GM12878 (cell line): ENCODE data around the gene APOA4. TPM values are rescaled to one million over a fixed set of nuclear protein-coding genes. Genes with fewer than 3 reads are reported as not detected.

ENCODE experiments used
- BMI1 ChIP-seq: fragments of 450-650 bp; IDR thresholded peaks from 2 replicates; pipeline ENCODE4 v1.6.1; 2016; ENCODE audit warnings: mild to moderate bottlenecking, moderate library complexity, borderline replicate concordance
- DPF2 ChIP-seq: fragments of 450-650 bp; IDR thresholded peaks from 2 replicates; pipeline ENCODE4 v1.6.1; 2017; ENCODE audit warnings: mild to moderate bottlenecking
- EP300 ChIP-seq, 2 experiments: fragments of 150-350 bp in 1 of 2; IDR thresholded peaks; 2 replicates each; pipeline ENCODE4 v1.6.1; 2011 to 2012; ENCODE audit warnings: low read depth in 2 of 2, low read length in 2 of 2, borderline replicate concordance in 1 of 2, improper control_type of control experiment in 1 of 2, inconsistent platforms in 1 of 2; ENCODE audit not compliant: control insufficient read depth in 1 of 2
- MEF2A ChIP-seq: IDR thresholded peaks from 2 replicates; pipeline ENCODE4 v1.6.1; 2011; ENCODE audit warnings: low read depth, mild to moderate bottlenecking, low read length, moderate library complexity; ENCODE audit not compliant: insufficient read depth
- MXI1 ChIP-seq: fragments of 150-350 bp; IDR thresholded peaks from 2 replicates; pipeline ENCODE4 v1.6.1; 2011; ENCODE audit warnings: low read depth, mild to moderate bottlenecking, inconsistent platforms, low read length, improper control_type of control experiment
- NFYB ChIP-seq: IDR thresholded peaks from 2 replicates; pipeline ENCODE4 v1.6.1; 2011; ENCODE audit warnings: low read depth, mild to moderate bottlenecking, low read length, improper control_type of control experiment, moderate library complexity; ENCODE audit not compliant: insufficient read depth
- SPI1 ChIP-seq: IDR thresholded peaks from 2 replicates; pipeline ENCODE4 v1.6.1; 2011; ENCODE audit warnings: low read depth, mild to moderate bottlenecking, low read length, moderate library complexity, borderline replicate concordance; ENCODE audit not compliant: insufficient read depth
- TAF1 ChIP-seq: IDR thresholded peaks from 2 replicates; pipeline ENCODE4 v1.6.1; 2011; ENCODE audit warnings: mild to moderate bottlenecking, low read depth, low read length, borderline replicate concordance
- YY1 ChIP-seq: IDR thresholded peaks from 2 replicates; pipeline ENCODE4 v1.6.1; 2011; ENCODE audit warnings: low read depth, mild to moderate bottlenecking, low read length
- ZBED1 ChIP-seq: IDR thresholded peaks from 2 replicates; pipeline ENCODE4 v1.6.1; 2016; ENCODE audit warnings: borderline replicate concordance
- polyA plus RNA-seq, 11 experiments: library from polyadenylated mRNA; depleted of rRNA in 4 of 11; unstranded in 6 of 11; stranded (reverse) in 5 of 11; fragments of >200 nt; fragmentation: Nextera tagmentation in 4 of 11; fragmentation: Illumina TruSeq in 1 of 11; extraction: Ambion mirVana in 4 of 11; extraction: Trizol in 1 of 11; gene quantifications; 1 replicate in 1 of 11; 2 replicates in 10 of 11; pipeline versions ENCODE4 v1.2.1 to v1.2.3, GENCODE V29; 2011 to 2016; ENCODE audit warnings: inconsistent platforms in 2 of 11, missing spikeins in 2 of 11, low read depth in 1 of 11
- total RNA-seq, 4 experiments: library from RNA; depleted of rRNA in 3 of 4; stranded (reverse); fragments of >200 nt in 3 of 4; fragmentation: Illumina TruSeq in 1 of 4; extraction: Trizol in 1 of 4; gene quantifications; 2 replicates each; pipeline versions ENCODE4 v1.2.1 to v1.2.3, GENCODE V29; 2013 to 2021
- TF ChIP-seq, protein P1 (sequence below): IDR thresholded peaks from 2 replicates; pipeline ENCODE4 v1.6.1; 2012; ENCODE audit warnings: low read depth, low read length, improper control_type of control experiment
- TF ChIP-seq, protein P2 (sequence below): fragments of 450-650 bp; IDR thresholded peaks from 2 replicates; pipeline ENCODE4 v1.6.1; 2016; ENCODE audit warnings: mild to moderate bottlenecking, moderate library complexity, borderline replicate concordance
- TF ChIP-seq, protein P3 (sequence below), 3 experiments: IDR thresholded peaks in 2 of 3; conservative IDR thresholded peaks in 1 of 3; 2 replicates each; pipeline ENCODE4 v1.5.1; 2011; ENCODE audit warnings: low read depth in 3 of 3, low read length in 3 of 3, mild to moderate bottlenecking in 3 of 3, control low read depth in 2 of 3, moderate library complexity in 2 of 3, inconsistent platforms in 1 of 3, mixed read lengths in 1 of 3; ENCODE audit not compliant: control insufficient read depth in 2 of 3, insufficient read depth in 1 of 3; ENCODE audit errors: extremely low read depth in 1 of 3

APOA4 gene
- total and polyA plus RNA-seq, 10 of the 15 experiments (the other 5 are each of a cell fraction or from before 2014, with no cell fraction given), result not detected

DNA sequence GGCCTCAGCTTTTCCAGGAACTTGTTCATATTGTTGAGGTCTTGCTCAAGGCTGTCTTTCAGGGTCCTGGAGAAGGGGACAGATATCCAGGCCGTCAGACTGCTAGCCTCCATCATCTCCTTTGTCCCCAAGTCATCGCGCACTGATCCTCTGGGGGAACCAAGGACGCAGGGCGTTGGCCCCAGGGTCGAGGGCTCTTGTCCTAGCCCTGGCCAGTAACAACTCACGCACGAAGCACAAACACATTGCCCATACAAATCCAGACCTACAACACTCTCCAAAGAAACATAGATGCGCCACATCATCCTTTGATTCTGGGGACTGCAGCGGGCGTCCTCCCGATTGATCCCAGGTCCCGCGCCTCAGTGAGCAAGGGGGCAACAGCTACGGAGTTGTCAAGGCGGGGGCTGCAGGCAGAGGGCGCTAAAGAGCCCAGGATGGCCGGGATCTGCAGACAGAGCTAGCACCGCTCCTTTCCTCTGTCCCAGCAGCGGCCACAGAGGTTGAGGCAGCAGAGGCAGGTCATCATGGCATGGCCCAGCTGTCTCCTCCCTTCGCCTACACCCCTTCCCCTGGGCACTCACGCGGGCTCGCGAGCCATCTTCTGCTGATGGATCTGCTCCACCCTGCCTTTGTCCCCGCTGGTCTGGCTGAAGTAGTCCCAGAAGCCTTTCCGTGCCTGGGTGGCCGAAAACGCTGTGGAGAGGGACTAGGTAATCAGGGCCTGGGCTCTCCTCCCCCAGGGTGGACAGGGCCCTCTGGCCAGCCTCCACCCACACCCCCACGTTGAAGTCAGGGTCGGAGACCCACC is 31.9 kb downstream of the APOA4 start (continued):
- TF ChIP-seq MXI1 (no peak), DPF2 (no peak), YY1 (peak; percentile 79), ZBED1 (no peak), TAF1 (no peak), MEF2A (no peak), EP300 (IDR thresholded peaks at IDR 0.05; ENCODE audit: borderline replicate concordance in 1 of 2, control insufficient read depth in 1 of 2, low read depth in 2 of 2, low read length in 2 of 2) (no peak), SPI1 (no peak), NFYB (no peak), BMI1 (no peak)
- TF ChIP-seq, protein P1, sequence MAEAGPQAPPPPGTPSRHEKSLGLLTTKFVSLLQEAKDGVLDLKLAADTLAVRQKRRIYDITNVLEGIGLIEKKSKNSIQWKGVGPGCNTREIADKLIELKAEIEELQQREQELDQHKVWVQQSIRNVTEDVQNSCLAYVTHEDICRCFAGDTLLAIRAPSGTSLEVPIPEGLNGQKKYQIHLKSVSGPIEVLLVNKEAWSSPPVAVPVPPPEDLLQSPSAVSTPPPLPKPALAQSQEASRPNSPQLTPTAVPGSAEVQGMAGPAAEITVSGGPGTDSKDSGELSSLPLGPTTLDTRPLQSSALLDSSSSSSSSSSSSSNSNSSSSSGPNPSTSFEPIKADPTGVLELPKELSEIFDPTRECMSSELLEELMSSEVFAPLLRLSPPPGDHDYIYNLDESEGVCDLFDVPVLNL, result no peak
- TF ChIP-seq, protein P2, sequence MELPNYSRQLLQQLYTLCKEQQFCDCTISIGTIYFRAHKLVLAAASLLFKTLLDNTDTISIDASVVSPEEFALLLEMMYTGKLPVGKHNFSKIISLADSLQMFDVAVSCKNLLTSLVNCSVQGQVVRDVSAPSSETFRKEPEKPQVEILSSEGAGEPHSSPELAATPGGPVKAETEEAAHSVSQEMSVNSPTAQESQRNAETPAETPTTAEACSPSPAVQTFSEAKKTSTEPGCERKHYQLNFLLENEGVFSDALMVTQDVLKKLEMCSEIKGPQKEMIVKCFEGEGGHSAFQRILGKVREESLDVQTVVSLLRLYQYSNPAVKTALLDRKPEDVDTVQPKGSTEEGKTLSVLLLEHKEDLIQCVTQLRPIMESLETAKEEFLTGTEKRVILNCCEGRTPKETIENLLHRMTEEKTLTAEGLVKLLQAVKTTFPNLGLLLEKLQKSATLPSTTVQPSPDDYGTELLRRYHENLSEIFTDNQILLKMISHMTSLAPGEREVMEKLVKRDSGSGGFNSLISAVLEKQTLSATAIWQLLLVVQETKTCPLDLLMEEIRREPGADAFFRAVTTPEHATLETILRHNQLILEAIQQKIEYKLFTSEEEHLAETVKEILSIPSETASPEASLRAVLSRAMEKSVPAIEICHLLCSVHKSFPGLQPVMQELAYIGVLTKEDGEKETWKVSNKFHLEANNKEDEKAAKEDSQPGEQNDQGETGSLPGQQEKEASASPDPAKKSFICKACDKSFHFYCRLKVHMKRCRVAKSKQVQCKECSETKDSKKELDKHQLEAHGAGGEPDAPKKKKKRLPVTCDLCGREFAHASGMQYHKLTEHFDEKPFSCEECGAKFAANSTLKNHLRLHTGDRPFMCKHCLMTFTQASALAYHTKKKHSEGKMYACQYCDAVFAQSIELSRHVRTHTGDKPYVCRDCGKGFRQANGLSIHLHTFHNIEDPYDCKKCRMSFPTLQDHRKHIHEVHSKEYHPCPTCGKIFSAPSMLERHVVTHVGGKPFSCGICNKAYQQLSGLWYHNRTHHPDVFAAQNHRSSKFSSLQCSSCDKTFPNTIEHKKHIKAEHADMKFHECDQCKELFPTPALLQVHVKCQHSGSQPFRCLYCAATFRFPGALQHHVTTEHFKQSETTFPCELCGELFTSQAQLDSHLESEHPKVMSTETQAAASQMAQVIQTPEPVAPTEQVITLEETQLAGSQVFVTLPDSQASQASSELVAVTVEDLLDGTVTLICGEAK, result no peak
- TF ChIP-seq, protein P3, sequence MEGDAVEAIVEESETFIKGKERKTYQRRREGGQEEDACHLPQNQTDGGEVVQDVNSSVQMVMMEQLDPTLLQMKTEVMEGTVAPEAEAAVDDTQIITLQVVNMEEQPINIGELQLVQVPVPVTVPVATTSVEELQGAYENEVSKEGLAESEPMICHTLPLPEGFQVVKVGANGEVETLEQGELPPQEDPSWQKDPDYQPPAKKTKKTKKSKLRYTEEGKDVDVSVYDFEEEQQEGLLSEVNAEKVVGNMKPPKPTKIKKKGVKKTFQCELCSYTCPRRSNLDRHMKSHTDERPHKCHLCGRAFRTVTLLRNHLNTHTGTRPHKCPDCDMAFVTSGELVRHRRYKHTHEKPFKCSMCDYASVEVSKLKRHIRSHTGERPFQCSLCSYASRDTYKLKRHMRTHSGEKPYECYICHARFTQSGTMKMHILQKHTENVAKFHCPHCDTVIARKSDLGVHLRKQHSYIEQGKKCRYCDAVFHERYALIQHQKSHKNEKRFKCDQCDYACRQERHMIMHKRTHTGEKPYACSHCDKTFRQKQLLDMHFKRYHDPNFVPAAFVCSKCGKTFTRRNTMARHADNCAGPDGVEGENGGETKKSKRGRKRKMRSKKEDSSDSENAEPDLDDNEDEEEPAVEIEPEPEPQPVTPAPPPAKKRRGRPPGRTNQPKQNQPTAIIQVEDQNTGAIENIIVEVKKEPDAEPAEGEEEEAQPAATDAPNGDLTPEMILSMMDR (IDR thresholded peaks at IDR 0.05 in 2 of 3, conservative IDR thresholded peaks at IDR 0.05 in 1 of 3; ENCODE audit: control insufficient read depth in 2 of 3, extremely low read depth in 1 of 3, insufficient read depth in 1 of 3, low read depth in 3 of 3, low read length in 3 of 3), result peak; percentile 76 to 92 (median 81)
